ENCODE measurements around the gene PANK4.
"Not testable (repeated sequence)": the region's sequence is repeated elsewhere in the genome, so short reads cannot be mapped to it uniquely, and the experiment has no call there.

Gene PANK4

DNA sequence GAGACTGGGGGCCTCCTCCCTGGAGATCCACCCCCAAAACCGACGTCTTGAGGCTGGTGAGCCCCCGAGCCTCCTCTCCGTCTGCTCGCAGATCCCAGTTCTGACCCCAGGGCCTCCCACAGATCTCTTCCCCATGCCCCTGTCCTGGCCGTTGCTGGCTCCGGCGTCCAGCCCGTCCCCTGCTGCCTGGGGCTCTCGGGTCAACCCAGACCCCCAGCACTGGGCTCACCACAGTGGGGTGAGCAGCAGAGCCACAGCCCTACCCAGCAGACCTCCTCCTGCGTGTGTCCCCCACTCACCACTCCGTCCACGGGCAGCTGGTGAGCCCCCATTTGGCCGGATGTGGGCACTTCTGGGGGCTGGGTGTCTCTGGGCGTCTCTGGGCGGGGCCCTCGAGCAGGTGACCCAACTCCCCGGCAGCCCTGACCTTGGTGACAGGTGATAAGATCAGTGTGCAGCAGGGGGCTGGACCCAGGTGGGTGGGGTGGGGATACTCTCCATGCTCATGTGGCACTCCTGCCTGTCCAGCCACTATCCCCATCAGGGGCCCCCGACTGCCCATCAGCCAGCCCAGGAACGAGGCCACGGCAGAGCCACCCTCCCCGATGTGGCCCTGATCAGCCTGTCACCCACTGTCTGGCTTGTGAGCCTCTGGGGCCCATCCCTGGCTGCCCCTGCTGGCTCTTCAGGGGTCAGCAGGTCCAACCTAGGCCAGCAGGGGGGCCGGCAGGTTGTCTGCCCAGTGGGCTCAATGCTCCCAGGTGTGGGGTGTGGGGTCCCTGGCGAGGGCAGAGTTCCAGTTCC is 30.5 kb upstream of the PANK4 start:
- no peak for TF ChIP-seq ZFX (IDR thresholded peaks at IDR 0.05)
- TF ChIP-seq, protein P1, sequence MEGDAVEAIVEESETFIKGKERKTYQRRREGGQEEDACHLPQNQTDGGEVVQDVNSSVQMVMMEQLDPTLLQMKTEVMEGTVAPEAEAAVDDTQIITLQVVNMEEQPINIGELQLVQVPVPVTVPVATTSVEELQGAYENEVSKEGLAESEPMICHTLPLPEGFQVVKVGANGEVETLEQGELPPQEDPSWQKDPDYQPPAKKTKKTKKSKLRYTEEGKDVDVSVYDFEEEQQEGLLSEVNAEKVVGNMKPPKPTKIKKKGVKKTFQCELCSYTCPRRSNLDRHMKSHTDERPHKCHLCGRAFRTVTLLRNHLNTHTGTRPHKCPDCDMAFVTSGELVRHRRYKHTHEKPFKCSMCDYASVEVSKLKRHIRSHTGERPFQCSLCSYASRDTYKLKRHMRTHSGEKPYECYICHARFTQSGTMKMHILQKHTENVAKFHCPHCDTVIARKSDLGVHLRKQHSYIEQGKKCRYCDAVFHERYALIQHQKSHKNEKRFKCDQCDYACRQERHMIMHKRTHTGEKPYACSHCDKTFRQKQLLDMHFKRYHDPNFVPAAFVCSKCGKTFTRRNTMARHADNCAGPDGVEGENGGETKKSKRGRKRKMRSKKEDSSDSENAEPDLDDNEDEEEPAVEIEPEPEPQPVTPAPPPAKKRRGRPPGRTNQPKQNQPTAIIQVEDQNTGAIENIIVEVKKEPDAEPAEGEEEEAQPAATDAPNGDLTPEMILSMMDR (conservative IDR thresholded peaks at IDR 0.05): no peak
- H3K27ac ChIP-seq: peak overlapping the region; percentile 53

DNA sequence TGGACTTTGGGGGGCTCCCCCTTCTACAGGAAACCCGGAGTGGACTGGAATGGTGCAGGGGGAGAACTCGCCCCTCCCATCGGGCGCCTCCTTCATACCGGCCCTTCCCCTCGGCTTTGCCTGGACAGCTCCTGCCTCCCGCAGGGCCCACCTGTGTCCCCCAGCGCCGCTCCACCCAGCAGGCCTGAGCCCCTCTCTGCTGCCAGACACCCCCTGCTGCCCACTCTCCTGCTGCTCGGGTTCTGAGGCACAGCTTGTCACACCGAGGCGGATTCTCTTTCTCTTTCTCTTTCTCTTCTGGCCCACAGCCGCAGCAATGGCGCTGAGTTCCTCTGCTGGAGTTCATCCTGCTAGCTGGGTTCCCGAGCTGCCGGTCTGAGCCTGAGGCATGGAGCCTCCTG is 29.9 kb upstream of the PANK4 start, which contains the start of gene TNFRSF14:
TSS of gene TNFRSF14 (plus strand) at position 95 of the 401 bp plus-strand sequence. CDS start at position 389, 294 bp downstream.
- peak within 1 kb of the TSS; percentile 53 for H3K27ac ChIP-seq
- no peak for TF ChIP-seq ZFX (IDR thresholded peaks at IDR 0.05)
- TF ChIP-seq, protein P1 (conservative IDR thresholded peaks at IDR 0.05): no peak

DNA sequence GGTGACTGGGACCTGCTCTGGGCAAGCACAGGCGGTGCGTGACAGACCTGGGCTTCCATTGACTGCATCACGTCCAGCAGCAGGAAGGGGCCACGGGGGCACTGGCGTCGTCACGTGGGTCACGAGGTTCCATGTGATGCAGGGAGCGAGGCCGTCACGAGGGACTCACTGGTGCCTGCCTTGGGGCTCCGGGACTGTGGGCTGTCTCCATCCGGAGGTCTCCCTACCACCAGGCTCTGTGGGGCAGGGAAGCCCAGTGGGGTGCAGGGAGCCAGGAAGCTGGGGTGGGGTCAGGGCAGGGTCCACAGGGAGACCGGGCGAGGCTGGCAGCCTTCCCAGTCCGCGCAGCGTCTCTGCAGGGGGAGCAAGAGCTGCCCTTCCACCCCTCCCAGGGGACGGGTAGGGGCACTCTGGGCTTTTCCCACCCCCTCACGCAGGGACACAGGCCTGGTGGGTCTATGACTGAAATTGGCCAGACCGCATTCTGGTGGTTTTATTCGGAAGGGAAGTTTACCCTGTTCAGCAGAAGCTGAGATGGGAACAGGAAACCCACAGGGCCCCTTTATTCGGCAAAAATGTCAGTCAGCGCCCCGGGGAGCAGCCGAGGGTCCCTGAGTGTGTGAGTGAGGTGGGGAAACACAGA is 29.4 kb upstream of the PANK4 start:
- peak overlapping the region; percentile 53 for H3K27ac ChIP-seq
- TF ChIP-seq, protein P1 (conservative IDR thresholded peaks at IDR 0.05): no peak
- TF ChIP-seq ZFX (IDR thresholded peaks at IDR 0.05): no peak

DNA sequence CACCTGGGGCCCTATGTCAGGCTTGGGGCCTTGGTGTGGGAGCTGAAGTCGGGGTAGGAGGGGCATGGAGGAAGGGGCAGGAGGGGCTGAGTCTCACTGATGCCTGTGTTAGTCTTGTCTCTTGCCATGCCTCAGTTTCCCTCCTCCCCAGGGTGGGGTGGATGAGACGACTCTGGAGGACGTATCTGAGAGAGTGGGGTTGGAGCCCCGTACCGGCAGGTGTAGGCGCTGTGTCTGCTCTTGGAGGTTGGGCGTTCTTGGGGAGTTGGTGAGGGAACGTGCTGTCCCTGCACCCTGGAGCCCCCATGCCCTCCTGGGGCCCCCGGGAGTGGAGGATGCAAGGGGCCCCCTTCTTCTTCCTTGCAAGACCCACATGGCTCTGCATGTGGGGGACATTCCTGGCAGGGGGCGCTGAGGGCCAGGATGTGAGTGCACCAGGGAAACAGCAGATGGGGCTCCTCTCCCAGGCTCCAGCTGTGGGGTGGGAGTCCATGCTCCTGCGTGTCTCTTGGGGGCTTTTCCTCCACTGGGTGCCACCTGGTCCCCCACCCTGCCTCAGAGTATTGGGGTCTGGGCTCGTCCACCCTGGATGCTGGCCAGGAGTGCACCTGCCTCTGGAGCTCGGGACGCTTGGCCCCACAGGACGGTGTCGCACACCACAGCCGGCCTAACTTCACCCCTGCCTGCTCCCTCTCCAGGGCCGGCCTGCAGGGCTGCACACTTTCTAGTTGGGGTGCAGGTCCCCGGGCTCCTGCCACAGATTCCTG is 28.4 kb upstream of the PANK4 start:
- no peak overlapping the region for H3K27ac ChIP-seq
- no peak for TF ChIP-seq ZFX (IDR thresholded peaks at IDR 0.05)
- TF ChIP-seq, protein P1 (conservative IDR thresholded peaks at IDR 0.05): no peak; the same call in 1 of the 2 replicates

DNA sequence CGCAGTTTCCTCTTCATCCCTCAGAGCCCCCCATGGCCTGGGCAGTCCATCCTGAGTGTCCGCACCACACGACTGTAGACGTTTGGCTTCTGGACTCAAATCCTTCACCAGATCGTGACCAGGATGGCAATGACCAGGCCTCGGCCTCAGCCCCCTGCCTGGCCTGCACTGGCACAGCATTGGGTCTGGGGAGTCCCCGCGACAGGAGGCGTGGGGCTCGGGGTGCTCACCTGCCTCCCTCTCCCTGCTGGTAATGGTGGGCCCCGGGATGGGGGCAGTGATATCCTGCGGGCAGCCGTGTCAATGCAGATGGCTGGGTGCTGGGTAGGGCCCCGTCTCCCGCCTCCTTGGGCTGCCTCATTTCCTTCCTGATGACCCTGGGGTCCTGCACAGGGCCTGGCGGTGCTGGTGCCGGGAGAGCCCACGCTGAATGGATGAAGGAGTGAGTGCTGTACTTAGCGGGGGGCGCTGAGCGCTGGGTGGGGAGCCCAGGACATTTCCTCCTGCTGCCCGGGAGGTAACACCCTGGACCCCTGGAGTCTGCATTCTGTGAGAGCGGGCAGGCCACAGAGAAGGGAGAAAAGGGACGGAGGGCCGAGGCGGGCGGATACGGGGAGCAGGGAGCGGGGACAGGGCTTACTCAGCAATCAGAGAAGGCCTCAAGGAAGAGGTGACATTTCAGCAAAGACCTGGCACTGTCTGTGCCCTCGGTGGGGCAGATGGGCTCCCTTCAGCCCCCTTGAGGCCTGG is 27.6 kb upstream of the PANK4 start:
- TF ChIP-seq, protein P1 (conservative IDR thresholded peaks at IDR 0.05): no peak
- no peak for TF ChIP-seq ZFX (IDR thresholded peaks at IDR 0.05)
- no peak overlapping the region for H3K27ac ChIP-seq

DNA sequence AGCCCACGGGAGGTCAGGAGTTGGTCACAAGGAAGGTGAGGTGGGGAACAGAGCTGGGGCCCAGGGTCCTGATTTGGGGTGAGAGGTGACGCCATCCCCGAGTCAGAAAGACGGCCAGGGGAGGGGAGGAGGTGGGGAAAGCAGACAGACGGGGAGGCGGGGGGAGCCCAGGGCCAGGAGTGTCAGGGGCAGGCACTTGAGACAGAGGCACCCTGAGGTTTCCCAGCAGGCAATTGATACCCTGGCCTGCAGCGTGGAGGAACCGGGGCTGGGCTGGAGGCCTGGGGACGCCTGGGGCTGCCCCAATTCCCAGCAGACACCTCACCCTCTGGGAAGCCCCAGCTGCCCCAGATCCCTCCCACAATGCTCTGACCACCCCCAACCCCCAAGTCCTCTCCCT is 26.7 kb upstream of the PANK4 start:
- not testable (repeated sequence) for H3K27ac ChIP-seq

DNA sequence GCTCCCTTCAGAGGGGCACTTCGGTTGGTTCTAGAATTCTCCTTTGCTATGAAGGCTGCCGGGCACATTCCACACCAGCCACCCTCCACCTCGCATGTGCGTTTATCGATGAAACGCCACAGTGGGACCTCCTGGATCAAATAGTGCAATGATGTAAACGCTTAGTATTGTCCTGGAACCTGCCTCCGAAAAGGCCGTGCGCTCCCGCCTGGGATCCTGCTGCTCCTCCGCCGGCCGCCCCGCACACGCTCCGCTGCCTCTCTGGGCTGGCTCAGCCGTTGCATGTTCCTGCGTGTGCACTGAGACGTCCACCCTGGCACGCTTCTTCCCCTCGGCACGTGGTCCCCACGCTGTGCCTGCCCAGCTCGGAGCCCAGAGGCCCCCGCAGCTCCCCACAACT is 25.8 kb upstream of the PANK4 start:
- H3K27ac ChIP-seq: no peak overlapping the region

DNA sequence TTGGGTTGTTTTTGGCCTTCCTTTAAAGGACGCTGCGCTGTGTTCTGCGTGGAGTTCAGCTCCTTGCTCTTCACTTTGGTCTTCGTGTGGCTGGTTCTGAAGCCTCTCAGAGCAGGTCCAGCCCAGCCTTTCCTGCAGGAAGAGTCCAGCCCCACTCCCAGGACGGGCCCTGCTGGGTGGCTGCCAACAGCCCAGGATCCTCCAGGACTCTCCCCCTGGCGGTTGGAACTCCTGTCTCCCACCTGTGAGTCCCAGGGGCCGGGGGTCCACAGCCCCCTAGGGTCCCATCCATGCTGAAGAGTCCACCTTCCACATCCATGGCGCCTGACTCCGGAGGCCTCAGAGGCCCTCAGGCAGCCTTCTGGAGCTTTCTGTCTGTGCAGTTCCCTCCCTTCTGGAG is 25.1 kb upstream of the PANK4 start:
- not testable (repeated sequence) for H3K27ac ChIP-seq

More for the DNA sequence above, 25.8 kb upstream of the PANK4 start:
- TF ChIP-seq, protein P1 (conservative IDR thresholded peaks at IDR 0.05): no peak
- TF ChIP-seq ZFX (IDR thresholded peaks at IDR 0.05): no peak

DNA sequence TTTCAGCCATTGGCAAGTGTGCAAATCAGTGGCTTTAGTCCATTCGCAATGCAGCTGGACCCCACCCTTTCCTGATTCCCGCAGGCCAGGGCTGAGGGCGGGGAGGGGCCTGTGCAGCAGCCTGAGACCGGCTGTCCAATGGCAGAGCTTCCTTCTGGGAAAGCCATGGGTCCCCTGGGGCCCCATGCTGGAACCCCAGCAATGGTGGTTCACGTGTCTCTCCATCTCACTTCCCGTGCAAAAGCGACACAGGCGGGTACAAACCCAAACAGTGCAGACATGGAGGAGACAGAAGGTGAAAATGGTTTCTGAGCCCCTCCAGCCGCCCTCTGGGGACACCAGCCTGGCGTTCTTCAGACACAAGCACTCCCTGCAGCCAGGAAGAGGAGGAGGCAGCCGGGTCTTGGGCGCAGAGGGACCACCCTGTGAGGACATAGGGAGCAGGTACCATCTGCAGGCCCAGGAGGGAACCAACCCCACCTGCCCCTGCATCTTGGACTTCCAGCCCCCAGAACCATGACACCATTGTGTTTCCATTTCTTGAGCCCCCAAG is 24.0 kb upstream of the PANK4 start:
- H3K27ac ChIP-seq: not testable (repeated sequence)

DNA sequence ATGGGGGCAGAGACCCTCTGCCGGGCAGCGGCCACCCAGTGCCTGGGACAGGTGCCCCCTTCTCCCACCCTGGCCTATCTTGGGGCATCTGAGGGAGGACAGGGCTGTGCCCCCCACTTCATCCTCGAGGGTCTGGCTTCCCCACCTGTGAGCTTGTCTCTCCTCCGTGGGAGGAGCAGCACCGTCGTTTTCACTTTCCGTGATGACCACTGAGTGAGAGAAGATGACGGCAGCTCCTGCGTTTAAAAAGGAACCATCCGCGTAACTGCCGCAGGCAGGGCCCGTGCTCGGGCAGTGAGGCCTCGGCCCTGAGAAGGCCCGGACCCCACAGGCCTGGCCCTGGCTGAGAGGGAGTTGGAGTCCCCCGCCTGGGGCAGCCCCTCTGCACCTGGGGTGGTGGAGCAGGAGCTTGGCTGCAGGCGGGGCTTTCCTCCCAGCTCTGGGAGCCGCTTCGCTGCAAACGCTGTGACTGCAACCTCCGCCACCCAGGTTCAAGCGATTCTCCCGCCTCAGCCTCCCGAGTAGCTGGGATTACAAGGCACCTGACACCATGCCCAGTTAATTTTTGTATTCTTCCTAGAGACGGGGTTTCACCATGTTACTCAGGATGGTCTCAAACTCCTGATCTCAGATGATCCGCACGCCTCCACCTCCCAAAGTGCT is 23.1 kb upstream of the PANK4 start:
- H3K27ac ChIP-seq: peak overlapping the region; percentile 92

All from C4-2B (cell line).